ENCODE data around the gene MKI67. TPM values are rescaled to one million over a fixed set of nuclear protein-coding genes. Genes with fewer than 3 reads are reported as not detected.

MKI67 gene
- total and polyA plus RNA-seq, 9 of the 15 experiments (the other 6 are each of a cell fraction or from before 2014, with no cell fraction given): 11.8 to 86.5 (median 36.0) TPM

GRCh38 chr10:128125944-128126764 is at the start of gene MKI67 (continued):
- TF ChIP-seq TAF1 (IDR thresholded peaks at IDR 0.05; ENCODE audit: control insufficient read depth, extremely low read depth, insufficient read depth, low read length, severe bottlenecking): peak; percentile 48
- peak; percentile 27 for TF ChIP-seq CCNT2 (IDR thresholded peaks at IDR 0.05; ENCODE audit: borderline replicate concordance, extremely low read depth, insufficient read length, low read depth, low read length)
- TF ChIP-seq, protein P1, sequence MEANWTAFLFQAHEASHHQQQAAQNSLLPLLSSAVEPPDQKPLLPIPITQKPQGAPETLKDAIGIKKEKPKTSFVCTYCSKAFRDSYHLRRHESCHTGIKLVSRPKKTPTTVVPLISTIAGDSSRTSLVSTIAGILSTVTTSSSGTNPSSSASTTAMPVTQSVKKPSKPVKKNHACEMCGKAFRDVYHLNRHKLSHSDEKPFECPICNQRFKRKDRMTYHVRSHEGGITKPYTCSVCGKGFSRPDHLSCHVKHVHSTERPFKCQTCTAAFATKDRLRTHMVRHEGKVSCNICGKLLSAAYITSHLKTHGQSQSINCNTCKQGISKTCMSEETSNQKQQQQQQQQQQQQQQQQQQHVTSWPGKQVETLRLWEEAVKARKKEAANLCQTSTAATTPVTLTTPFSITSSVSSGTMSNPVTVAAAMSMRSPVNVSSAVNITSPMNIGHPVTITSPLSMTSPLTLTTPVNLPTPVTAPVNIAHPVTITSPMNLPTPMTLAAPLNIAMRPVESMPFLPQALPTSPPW (CRISPR knock-in tag; IDR thresholded peaks at IDR 0.05): peak; percentile 80
- peak in 1 of 2 experiments; percentile 49; a peak in 1 of 4 replicates for TF ChIP-seq MNT (conservative IDR thresholded peaks at IDR 0.05)
- no peak for TF ChIP-seq DIDO1 (tag; IDR thresholded peaks at IDR 0.05; ENCODE audit: low read depth)
- no peak for TF ChIP-seq GTF2B (IDR thresholded peaks at IDR 0.05; ENCODE audit: extremely low read depth, insufficient read length)
- peak; percentile 7 for TF ChIP-seq SMAD1 (IDR thresholded peaks at IDR 0.05; ENCODE audit: low read depth, low read length, partially characterized antibody)
- TF ChIP-seq KDM2B (CRISPR knock-in tag; IDR thresholded peaks at IDR 0.05): no peak
- TF ChIP-seq THRB (CRISPR knock-in tag; conservative IDR thresholded peaks at IDR 0.05): no peak
- no peak for TF ChIP-seq PHF21A (IDR thresholded peaks at IDR 0.05; ENCODE audit: borderline replicate concordance, low read depth)
- TF ChIP-seq SUPT5H (IDR thresholded peaks at IDR 0.05): 0 out of 2 replicates have a peak, but pooled peaks have one; percentile 42
- 0 out of 2 replicates have a peak, but pooled peaks have one; percentile 42 for TF ChIP-seq POLR2H (tag; IDR thresholded peaks at IDR 0.05; ENCODE audit: low read depth)
- peak; percentile 52; the same call in 1 of the 2 replicates for TF ChIP-seq POLR2A (conservative IDR thresholded peaks at IDR 0.05)
- TF ChIP-seq ELF2 (CRISPR knock-in tag; IDR thresholded peaks at IDR 0.05): peak; percentile 43; the same call in 1 of the 2 replicates
- no peak for TF ChIP-seq CREM (IDR thresholded peaks at IDR 0.05; ENCODE audit: low read depth)
- TF ChIP-seq ELF1 (tag; IDR thresholded peaks at IDR 0.05): peak; percentile 70
- TF ChIP-seq CEBPB (tag; IDR thresholded peaks at IDR 0.05): no peak
- TF ChIP-seq RHOXF2B (CRISPR knock-in tag; conservative IDR thresholded peaks at IDR 0.05): no peak
- peak; percentile 60 for TF ChIP-seq RBBP5 (IDR thresholded peaks at IDR 0.05; ENCODE audit: borderline replicate concordance, insufficient read depth, low read length, poor library complexity, severe bottlenecking)
- TF ChIP-seq, protein P2, sequence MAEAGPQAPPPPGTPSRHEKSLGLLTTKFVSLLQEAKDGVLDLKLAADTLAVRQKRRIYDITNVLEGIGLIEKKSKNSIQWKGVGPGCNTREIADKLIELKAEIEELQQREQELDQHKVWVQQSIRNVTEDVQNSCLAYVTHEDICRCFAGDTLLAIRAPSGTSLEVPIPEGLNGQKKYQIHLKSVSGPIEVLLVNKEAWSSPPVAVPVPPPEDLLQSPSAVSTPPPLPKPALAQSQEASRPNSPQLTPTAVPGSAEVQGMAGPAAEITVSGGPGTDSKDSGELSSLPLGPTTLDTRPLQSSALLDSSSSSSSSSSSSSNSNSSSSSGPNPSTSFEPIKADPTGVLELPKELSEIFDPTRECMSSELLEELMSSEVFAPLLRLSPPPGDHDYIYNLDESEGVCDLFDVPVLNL (CRISPR knock-in tag; IDR thresholded peaks at IDR 0.05; ENCODE audit: low read depth): peak; percentile 98
- TF ChIP-seq POLR2G (IDR thresholded peaks at IDR 0.05; ENCODE audit: low read depth, low read length): peak; percentile 93

Data from K562 (cell line).